GM10847 (cell line): ENCODE data around the gene ZNF20.

Experiments
- POLR2A ChIP-seq: IDR thresholded peaks from 2 replicates; pipeline ENCODE4 v1.6.1; 2011; ENCODE audit not compliant: insufficient read length; ENCODE audit errors: extremely low read depth

The ZNF20 gene

GRCh38 chr19:12139885-12140544, at the start of gene ZNF20:
ZNF20 (minus strand) TSS chr19:12140350; CDS start chr19:12140182, 168 bp downstream.
- TF ChIP-seq POLR2A: peak; percentile 41

GRCh38 chr19:12187625-12188024, 47.5 kb upstream of the ZNF20 start:
- TF ChIP-seq POLR2A: no peak

- TF ChIP-seq POLR2A: no peak
Measured at GRCh38 chr19:12180377-12180776, 40.2 kb upstream of the ZNF20 start.

- no peak for TF ChIP-seq POLR2A
Measured at GRCh38 chr19:12166626-12167025, 26.5 kb upstream of the ZNF20 start.

GRCh38 chr19:12163826-12164225, 23.7 kb upstream of the ZNF20 start:
- TF ChIP-seq POLR2A: no peak

GRCh38 chr19:12162882-12163806, 23.0 kb upstream of the ZNF20 start, which contains the start of gene ZNF136:
ZNF136 (plus strand) TSS chr19:12163096; CDS start chr19:12163204, 108 bp downstream.
- peak; percentile 75 for TF ChIP-seq POLR2A

- no peak for TF ChIP-seq POLR2A
Measured at GRCh38 chr19:12162513-12162881, 22.3 kb upstream of the ZNF20 start.

- TF ChIP-seq POLR2A: no peak
Measured at GRCh38 chr19:12159773-12160414, 19.7 kb upstream of the ZNF20 start.

- no peak for TF ChIP-seq POLR2A
Measured at GRCh38 chr19:12156223-12157058, 16.3 kb upstream of the ZNF20 start, which contains the start of gene ZNF625. ZNF625 (minus strand) TSS chr19:12156734; CDS start chr19:12156558, 176 bp downstream.

GRCh38 chr19:12155324-12155860, 15.2 kb upstream of the ZNF20 start:
- no peak for TF ChIP-seq POLR2A

- TF ChIP-seq POLR2A: no peak
Measured at GRCh38 chr19:12145348-12145747, 5.2 kb upstream of the ZNF20 start.

GRCh38 chr19:12141405-12141736, 1.2 kb upstream of the ZNF20 start:
- no peak for TF ChIP-seq POLR2A

GRCh38 chr19:12140545-12141404, 625 bp upstream of the ZNF20 start:
- TF ChIP-seq POLR2A: no peak

GRCh38 chr19:12139269-12139668, 881 bp downstream of the ZNF20 start:
- no peak for TF ChIP-seq POLR2A
